ENCODE measurements around the gene CRIP1.

Gene CRIP1

GRCh38 chr14:105491366-105491973 lies 4.8 kb downstream of the CRIP1 start:
- peak in 18 of 58 donors; percentile 35 to 72 (median 55) for DNase-seq

GRCh38 chr14:105492031-105492970 lies 5.6 kb downstream of the CRIP1 start:
- DNase-seq = no peak

- DNase-seq = no peak
Observed at GRCh38 chr14:105492971-105493871, 6.5 kb downstream of the CRIP1 start.

DNA sequence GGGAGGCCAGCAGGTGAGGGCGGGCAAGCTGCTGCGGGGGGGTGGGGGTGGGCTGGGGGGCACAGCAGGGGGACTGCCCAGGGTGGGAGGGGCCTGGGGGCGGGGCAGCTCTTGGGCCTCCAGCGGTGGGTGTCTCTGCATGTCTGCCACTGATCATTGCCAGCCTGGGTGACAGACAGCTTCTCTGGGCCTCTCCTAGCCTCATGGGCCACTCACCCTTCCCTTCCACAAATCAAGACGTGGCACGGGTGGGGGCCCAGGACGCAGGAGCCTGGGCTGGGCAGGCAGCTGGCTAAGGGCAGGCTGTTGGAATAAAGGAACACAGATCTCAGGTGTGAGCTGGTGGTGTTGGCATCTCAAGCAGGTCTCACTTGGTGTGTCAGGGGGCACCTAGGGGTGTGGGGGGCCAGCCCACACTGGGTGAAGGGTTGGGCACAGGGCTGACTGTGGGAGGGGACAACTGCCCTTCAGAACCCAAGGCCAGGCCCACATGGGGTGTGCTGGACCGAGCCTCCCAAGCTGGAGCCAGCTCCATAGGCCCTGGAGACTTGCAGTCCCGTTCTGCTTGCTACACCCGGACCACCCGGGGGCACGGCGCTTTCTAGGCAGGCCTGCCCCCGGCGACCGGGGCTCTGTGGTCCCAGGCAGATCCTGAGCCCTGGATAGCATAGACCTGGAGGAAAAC lies 7.4 kb downstream of the CRIP1 start:
- DNase-seq = no peak

DNA sequence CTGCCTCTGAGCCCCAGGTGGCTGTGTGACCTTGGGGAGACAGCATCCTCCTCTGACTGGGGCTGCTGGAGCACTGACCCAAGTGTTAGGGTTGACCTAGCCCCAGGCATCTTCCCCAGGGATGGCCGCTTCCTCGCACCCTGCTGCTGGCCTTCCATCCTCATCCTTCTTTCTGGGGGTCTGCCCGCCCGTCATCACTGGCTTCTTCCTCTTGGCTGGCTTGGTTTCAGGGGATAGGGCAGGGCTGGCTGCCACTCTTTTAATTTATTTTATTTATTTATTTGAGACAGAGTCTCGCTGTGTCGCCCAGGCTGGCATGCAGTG lies 7.9 kb downstream of the CRIP1 start:
- no peak for DNase-seq

GRCh38 chr14:105495101-105495989 lies 8.7 kb downstream of the CRIP1 start:
- no peak for DNase-seq

GRCh38 chr14:105495990-105496830 lies 9.5 kb downstream of the CRIP1 start:
- no peak for DNase-seq

GRCh38 chr14:105496831-105497591 lies 10.3 kb downstream of the CRIP1 start:
- no peak for DNase-seq

DNA sequence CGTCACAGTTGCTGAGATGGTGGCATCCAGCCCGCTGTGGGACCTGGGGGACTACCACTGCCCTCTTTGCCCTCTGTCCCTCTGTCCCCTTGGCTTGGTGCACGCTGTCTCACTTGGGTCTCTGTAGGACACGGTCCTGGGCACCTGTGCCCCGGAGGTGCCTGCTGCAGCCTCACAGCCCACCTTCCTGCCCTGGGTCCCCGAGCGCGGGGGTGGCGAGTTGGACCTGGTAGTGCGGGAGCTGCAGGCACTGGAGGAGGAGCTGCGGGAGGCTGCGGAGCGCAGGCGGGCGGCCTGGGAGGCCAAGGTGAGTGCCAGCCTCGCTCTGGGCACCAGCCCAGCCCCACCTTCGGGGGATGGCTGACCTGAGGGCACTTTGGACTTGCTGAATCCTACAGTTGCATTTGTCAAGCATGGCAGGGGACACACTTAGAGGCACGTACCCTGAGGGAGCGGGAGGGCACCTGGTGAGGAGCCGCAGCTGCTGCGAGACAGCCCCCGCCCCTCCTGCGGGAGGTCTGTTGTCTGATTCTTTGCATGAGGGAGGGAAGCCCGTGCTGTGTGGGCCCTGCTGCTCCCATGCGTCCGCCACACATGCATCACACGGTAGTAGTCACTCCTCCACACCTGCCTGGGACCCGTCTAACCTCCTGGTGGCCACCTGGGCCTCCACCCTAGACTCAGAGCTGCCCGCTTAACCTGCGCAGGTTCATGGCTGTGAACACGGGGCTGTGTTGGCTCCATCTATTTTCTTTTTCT lies 11.2 kb downstream of the CRIP1 start:
- DNase-seq = no peak

DNA sequence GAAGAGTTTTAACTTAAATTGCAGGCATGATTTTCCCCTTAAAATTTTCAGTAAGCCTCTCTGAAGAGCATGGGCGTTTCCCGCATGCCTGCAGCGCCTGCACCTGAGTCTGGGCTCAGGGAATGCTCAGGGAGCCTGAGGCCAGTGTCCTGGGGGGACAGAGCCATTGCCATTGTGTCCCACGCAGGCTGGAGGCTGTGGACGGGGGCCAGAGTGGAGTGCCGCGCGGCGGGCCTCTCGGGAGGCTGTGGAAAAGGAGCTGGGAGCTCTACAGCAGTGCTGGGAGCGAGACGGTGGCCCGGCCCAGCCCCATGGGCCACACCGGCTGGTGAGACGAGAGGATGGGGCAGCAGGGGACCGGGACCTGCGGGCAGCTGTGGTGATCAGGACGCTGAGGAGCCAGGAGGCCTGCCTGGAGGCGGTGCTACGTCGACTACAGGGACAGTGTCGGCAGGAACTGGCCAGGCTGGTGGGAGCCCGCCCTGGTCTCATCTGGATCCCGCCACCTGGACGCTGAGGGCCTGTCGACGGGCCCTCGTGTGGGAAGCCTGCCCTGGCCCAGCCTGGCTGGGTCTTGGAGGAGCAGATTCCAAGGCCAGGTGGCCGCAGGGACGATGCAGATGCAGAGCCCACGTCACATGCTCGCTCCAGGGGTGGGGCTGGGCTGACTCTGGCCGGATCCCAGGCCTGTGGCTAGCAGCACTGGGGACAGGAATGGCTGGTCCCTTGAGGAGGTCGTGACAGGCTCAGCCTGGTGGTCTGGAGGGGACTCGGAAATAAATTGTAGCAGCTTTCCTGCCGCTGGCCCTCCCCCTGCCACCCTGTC lies 12.0 kb downstream of the CRIP1 start:
- peak in 34 of 58 donors; percentile 5 to 85 (median 67) for DNase-seq

DNA sequence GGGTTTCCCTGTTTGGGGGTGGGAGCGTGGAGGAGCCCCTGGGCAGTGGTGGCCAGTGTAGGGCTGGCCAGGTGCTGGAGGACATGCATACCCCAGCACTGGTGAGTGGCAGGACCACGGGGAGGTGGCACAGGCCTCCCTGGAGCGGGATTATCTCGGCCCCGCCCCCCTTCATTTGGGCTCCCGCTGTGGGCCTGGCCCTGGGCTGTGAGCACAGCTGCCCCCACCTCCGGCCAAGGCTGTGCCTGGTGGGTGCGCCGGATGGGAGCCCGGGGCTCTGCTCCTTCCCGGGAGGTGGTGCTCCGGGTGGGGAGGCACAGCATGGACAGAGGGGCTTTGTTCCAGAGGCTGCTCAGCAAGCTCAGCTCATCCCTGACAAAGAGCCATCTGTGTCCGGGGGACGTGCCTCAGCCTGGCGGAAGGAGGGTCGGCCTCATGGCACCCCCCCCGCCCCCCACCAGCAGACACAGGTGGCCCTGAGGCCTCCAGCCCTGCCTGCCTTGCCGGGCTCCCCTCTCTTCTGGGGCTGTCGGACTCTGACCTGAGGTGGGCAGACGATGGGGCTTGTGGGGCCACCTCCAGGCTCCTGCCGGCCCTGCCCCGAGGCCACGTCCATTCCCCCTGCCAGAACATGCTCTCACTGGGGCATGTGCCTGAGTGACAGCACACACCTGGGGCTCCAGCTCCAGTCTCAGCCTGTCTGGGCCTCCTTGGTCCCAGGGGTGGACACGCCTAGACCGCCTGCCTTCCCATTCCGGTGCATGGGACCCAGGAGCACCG lies 12.8 kb downstream of the CRIP1 start:
- DNase-seq = peak in 56 of 58 donors; percentile 20 to 95 (median 82)

- no peak for DNase-seq
Observed at GRCh38 chr14:105500036-105500725, 13.5 kb downstream of the CRIP1 start.

- no peak for DNase-seq
Observed at GRCh38 chr14:105500726-105501101, 14.0 kb downstream of the CRIP1 start.

GRCh38 chr14:105501504-105502291 lies 15.0 kb downstream of the CRIP1 start:
- DNase-seq = no peak

Data from anterior cingulate cortex (tissue), 58 donors.